PC-3 (cell line): ENCODE data around the gene TEDDM1.

ENCODE experiments used
- EZH2 ChIP-seq: fragments of 300-600 bp; sonication (generic); IDR thresholded peaks from one replicate; pipeline ENCODE4 v1.6.1; 2017; ENCODE audit warnings: antibody characterized with exemption, mild to moderate bottlenecking, low read length; ENCODE audit not compliant: unreplicated experiment
- EZH2phosphoT487 ChIP-seq: fragments of 300-600 bp; sonication (generic); IDR thresholded peaks from 2 replicates; pipeline ENCODE4 v1.6.1; 2018; ENCODE audit warnings: mild to moderate bottlenecking, antibody characterized with exemption, low read length, borderline replicate concordance
- TF ChIP-seq, protein P1 (sequence below): fragments of 300-600 bp; sonication (generic); conservative IDR thresholded peaks from 2 replicates; pipeline ENCODE4 v1.5.1; 2017; ENCODE audit warnings: antibody characterized with exemption, low read depth, mild to moderate bottlenecking, low read length

DNA sequence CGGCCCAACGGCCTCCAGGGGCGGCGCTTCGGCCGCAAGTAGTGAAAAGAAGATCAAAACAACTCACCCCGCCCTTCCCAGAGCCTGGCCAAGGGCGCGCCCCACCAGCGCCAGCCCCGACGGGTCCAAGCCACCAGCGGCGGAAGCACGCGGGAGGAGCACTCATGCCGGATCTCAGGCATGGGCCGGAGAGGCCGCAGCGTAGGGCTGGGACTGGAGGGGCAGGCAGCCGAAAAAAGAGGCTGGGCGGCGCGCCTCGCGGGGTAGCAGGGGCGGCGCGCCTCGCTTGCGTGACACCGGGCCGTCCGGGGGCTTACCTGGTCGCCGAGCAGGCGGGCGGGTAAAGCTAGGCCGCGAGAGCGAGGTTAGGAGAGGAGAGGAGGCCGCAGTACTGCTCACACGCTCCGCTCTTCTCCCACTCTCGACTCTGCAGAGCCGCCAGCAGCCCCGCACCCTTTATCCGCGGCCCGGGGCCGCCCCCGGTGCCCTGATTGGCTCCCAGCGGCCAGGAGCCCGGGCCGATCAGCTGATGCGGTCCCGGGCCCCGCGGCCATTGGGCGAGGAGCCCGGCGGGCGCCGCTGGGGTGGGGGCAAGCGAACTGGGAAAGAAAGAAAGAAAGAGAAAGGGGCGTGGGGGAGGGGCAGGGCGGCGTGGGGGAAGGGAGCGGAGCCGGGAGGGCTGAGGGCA lies 9.0 kb downstream of the TEDDM1 start, which contains the start of gene GLUL:
- TF ChIP-seq, protein P1, sequence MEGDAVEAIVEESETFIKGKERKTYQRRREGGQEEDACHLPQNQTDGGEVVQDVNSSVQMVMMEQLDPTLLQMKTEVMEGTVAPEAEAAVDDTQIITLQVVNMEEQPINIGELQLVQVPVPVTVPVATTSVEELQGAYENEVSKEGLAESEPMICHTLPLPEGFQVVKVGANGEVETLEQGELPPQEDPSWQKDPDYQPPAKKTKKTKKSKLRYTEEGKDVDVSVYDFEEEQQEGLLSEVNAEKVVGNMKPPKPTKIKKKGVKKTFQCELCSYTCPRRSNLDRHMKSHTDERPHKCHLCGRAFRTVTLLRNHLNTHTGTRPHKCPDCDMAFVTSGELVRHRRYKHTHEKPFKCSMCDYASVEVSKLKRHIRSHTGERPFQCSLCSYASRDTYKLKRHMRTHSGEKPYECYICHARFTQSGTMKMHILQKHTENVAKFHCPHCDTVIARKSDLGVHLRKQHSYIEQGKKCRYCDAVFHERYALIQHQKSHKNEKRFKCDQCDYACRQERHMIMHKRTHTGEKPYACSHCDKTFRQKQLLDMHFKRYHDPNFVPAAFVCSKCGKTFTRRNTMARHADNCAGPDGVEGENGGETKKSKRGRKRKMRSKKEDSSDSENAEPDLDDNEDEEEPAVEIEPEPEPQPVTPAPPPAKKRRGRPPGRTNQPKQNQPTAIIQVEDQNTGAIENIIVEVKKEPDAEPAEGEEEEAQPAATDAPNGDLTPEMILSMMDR = no peak
- no peak for TF ChIP-seq EZH2
- TF ChIP-seq EZH2phosphoT487 = no peak
